A549 treated with AZD9567 at 1 μM for 4 hours (cell line): Measurements from ENCODE around the gene XPNPEP3. TPM values are rescaled to one million over a fixed set of nuclear protein-coding genes. Genes with fewer than 3 reads are reported as not detected.

Experiments used
- total RNA-seq: library from RNA; stranded (reverse); fragments of 200-300 nt; extraction: Qiagen RNA extraction; gene quantifications from 5 replicates; pipeline ENCODE4 v1.2.3, GENCODE V29; 2022; ENCODE audit not compliant: insufficient read depth

The XPNPEP3 gene
- total RNA-seq = 5.0 to 10.3 TPM (median 9.5 TPM) in 5 replicates

GRCh38 chr22:40856513-40857308, at the start of gene XPNPEP3, which contains the start of gene ST13:
Gene XPNPEP3, plus strand, starts transcription at chr22:40857148. Its CDS starts 34 bp downstream, at chr22:40857182.
Gene ST13, minus strand, starts transcription at chr22:40856639. Its CDS starts 99 bp downstream, at chr22:40856540.

GRCh38 chr22:40818747-40819598, 38.0 kb upstream of the XPNPEP3 start, which contains the start of gene SLC25A17:
Gene SLC25A17, minus strand, starts transcription at chr22:40819346. Its CDS starts 98 bp downstream, at chr22:40819248.

GRCh38 chr22:40862013-40862412, 5.1 kb downstream of the XPNPEP3 start, which contains the start of gene DNAJB7:
Gene DNAJB7, minus strand, starts transcription at chr22:40862113. Its CDS starts 119 bp downstream, at chr22:40861994.

GRCh38 chr22:40950962-40951794, 94.2 kb downstream of the XPNPEP3 start, which contains the start of gene RBX1:
Gene RBX1, plus strand, starts transcription at chr22:40951378. Its CDS starts 21 bp downstream, at chr22:40951399.

Other genes starting within 250 kb of the XPNPEP3 start
- gene MRTFA, start 220.4 kb upstream of the XPNPEP3 start, total RNA-seq = 49.4 to 56.5 TPM (median 52.8 TPM) in 5 replicates
- gene MCHR1, start 177.7 kb upstream of the XPNPEP3 start, total RNA-seq = not detected in 5 replicates
- gene SLC25A17, start 37.8 kb upstream of the XPNPEP3 start, total RNA-seq = 22.1 to 29.3 TPM (median 23.7 TPM) in 5 replicates
- 150 to 219 TPM (median 159 TPM) in 5 replicates for gene ST13, start 509 bp upstream of the XPNPEP3 start, total RNA-seq
- not detected in 5 replicates for gene DNAJB7, start 5.0 kb downstream of the XPNPEP3 start, total RNA-seq
- gene RBX1, start 94.2 kb downstream of the XPNPEP3 start, total RNA-seq = 55.2 to 79.9 TPM (median 58.0 TPM) in 5 replicates
- 16.8 to 21.7 TPM (median 19.6 TPM) in 5 replicates for gene EP300, start 235.4 kb downstream of the XPNPEP3 start, total RNA-seq